ENCODE data around the gene KCNIP4.

- no peak for TF ChIP-seq CTCF (IDR thresholded peaks at IDR 0.05; ENCODE audit: poor library complexity)
- no peak for TF ChIP-seq EZH2 (IDR thresholded peaks at IDR 0.05; ENCODE audit: borderline replicate concordance)
Measured at GRCh38 chr4:21013501-21013900, 935.1 kb downstream of the KCNIP4 start.

All from hepatocyte (in vitro differentiated cells).